ENCODE data around the gene MBD2.

Gene MBD2

GRCh38 chr18:54191352-54191751 is 33.1 kb downstream of the MBD2 start:
- TF ChIP-seq MYC (IDR thresholded peaks at IDR 0.05; ENCODE audit: low read depth, low read length): no peak
- no peak for TF ChIP-seq POLR2A (IDR thresholded peaks at IDR 0.05; ENCODE audit: extremely low read depth, insufficient read length)
- no peak for TF ChIP-seq MAX (IDR thresholded peaks at IDR 0.05; ENCODE audit: low read depth, low read length)
- no peak for TF ChIP-seq CTCF (IDR thresholded peaks at IDR 0.05; ENCODE audit: low read depth, low read length)
- DNase-seq (ENCODE audit: low read depth): no peak
- no peak overlapping the region for H3K4me3 ChIP-seq (ENCODE audit: low read depth, low read length)

GRCh38 chr18:54187372-54187771 is 37.1 kb downstream of the MBD2 start:
- no peak overlapping the region for H3K4me3 ChIP-seq (ENCODE audit: low read depth, low read length)
- TF ChIP-seq MYC (IDR thresholded peaks at IDR 0.05; ENCODE audit: low read depth, low read length): no peak
- no peak for TF ChIP-seq MAX (IDR thresholded peaks at IDR 0.05; ENCODE audit: low read depth, low read length)
- TF ChIP-seq CTCF (IDR thresholded peaks at IDR 0.05; ENCODE audit: low read depth, low read length): no peak
- no peak for DNase-seq (ENCODE audit: low read depth)

- H3K4me3 ChIP-seq (ENCODE audit: low read depth, low read length): no peak overlapping the region
- no peak for DNase-seq (ENCODE audit: low read depth)
- TF ChIP-seq MAX (IDR thresholded peaks at IDR 0.05; ENCODE audit: low read depth, low read length): no peak
- TF ChIP-seq POLR2A (IDR thresholded peaks at IDR 0.05; ENCODE audit: extremely low read depth, insufficient read length): no peak
- TF ChIP-seq CTCF (IDR thresholded peaks at IDR 0.05; ENCODE audit: low read depth, low read length): no peak
- no peak for TF ChIP-seq MYC (IDR thresholded peaks at IDR 0.05; ENCODE audit: low read depth, low read length)
These were observed 39.6 kb downstream of the MBD2 start for GRCh38 chr18:54184836-54185235.

- no peak overlapping the region for H3K4me3 ChIP-seq (ENCODE audit: low read depth, low read length)
- TF ChIP-seq POLR2A (IDR thresholded peaks at IDR 0.05; ENCODE audit: extremely low read depth, insufficient read length): no peak
- TF ChIP-seq CTCF (IDR thresholded peaks at IDR 0.05; ENCODE audit: low read depth, low read length): no peak
- no peak for TF ChIP-seq MYC (IDR thresholded peaks at IDR 0.05; ENCODE audit: low read depth, low read length)
- TF ChIP-seq MAX (IDR thresholded peaks at IDR 0.05; ENCODE audit: low read depth, low read length): no peak
- no peak for DNase-seq (ENCODE audit: low read depth)
These were observed 41.1 kb downstream of the MBD2 start for GRCh38 chr18:54183390-54183789.

- H3K4me3 ChIP-seq (ENCODE audit: low read depth, low read length): no peak overlapping the region
- TF ChIP-seq CTCF (IDR thresholded peaks at IDR 0.05; ENCODE audit: low read depth, low read length): no peak
- no peak for DNase-seq (ENCODE audit: low read depth)
These were observed 42.4 kb downstream of the MBD2 start for GRCh38 chr18:54181856-54182602.

All from NB4 (cell line).